C4-2B (cell line): ENCODE results near the gene NKD1.

Source experiments
- H3K27ac ChIP-seq: fragments of 450-650 bp; 2 replicates; pipeline ENCODE4 v1.5.1; 2017
- ZFX ChIP-seq: fragments of 450-650 bp; IDR thresholded peaks from 2 replicates; pipeline ENCODE4 v1.6.1; 2017
- TF ChIP-seq, protein P1 (sequence below): fragments of 450-650 bp; conservative IDR thresholded peaks from 2 replicates; pipeline ENCODE4 v1.5.1; 2017; ENCODE audit warnings: mild to moderate bottlenecking

The NKD1 gene

GRCh38 chr16:50630394-50631020 is 82.3 kb downstream of the NKD1 start:
- TF ChIP-seq, protein P1, sequence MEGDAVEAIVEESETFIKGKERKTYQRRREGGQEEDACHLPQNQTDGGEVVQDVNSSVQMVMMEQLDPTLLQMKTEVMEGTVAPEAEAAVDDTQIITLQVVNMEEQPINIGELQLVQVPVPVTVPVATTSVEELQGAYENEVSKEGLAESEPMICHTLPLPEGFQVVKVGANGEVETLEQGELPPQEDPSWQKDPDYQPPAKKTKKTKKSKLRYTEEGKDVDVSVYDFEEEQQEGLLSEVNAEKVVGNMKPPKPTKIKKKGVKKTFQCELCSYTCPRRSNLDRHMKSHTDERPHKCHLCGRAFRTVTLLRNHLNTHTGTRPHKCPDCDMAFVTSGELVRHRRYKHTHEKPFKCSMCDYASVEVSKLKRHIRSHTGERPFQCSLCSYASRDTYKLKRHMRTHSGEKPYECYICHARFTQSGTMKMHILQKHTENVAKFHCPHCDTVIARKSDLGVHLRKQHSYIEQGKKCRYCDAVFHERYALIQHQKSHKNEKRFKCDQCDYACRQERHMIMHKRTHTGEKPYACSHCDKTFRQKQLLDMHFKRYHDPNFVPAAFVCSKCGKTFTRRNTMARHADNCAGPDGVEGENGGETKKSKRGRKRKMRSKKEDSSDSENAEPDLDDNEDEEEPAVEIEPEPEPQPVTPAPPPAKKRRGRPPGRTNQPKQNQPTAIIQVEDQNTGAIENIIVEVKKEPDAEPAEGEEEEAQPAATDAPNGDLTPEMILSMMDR, result no peak
- no peak for TF ChIP-seq ZFX

GRCh38 chr16:50631249-50631984 is 83.2 kb downstream of the NKD1 start:
- no peak for TF ChIP-seq ZFX
- TF ChIP-seq, protein P1, result no peak
- no peak overlapping the region for H3K27ac ChIP-seq

More at GRCh38 chr16:50630394-50631020, 82.3 kb downstream of the NKD1 start:
- H3K27ac ChIP-seq, result no peak overlapping the region

DNA sequence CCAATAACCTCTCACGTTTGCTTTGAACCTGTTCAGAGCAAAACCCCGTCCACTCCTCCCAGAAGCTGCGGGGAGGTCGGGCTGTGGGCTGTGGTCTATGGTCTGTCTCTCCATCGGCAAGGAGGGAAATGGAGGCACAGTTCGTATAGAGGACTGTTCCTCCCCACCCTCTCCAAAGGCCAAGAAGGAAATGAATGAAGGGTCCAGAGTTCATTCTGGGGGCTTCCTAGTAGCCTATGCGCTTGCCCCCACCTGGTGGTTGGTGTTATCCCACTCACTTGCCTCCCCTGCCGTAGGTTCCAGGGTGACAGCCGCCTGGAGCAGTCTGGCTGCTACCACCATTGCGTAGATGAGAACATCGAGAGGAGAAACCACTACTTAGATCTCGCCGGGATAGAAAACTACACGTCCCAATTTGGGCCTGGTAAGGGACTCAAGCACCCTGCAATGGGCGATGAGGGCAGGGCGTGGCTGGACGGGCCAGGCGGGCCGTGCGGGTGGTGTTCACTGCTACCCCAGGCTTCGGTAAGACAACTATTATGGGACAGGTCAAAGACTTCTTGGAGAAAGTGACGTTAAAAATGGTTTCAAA is 83.9 kb downstream of the NKD1 start:
- TF ChIP-seq ZFX, result no peak
- TF ChIP-seq, protein P1, result no peak
- no peak overlapping the region for H3K27ac ChIP-seq

DNA sequence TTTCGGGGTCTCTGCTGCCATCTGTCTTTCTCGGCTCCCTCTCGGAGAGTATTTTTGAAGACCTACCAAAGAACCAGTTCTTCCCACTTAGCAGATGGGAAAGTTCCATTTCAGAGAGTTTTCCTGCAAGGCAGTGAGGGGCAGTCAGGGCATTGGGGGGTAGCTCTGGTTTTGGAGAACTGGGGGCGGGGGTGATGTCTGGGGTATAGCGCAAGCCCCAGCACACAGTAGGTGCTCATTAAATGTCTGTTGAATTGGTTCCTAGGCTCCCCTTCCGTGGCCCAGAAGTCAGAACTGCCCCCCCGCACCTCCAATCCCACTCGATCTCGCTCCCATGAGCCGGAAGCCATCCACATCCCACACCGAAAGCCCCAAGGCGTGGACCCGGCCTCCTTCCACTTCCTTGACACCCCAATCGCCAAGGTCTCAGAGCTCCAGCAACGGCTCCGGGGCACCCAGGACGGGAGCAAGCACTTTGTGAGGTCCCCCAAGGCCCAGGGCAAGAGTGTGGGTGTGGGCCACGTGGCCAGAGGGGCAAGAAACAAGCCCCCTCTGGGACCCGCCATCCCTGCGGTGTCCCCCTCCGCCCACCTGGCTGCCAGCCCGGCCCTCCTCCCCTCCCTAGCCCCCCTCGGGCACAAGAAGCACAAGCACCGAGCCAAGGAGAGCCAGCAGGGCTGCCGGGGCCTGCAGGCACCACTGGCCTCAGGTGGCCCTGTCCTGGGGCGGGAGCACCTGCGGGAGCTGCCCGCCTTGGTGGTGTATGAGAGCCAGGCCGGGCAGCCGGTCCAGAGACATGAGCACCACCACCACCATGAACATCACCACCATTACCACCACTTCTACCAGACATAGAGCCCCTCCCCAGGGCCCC is 85.0 kb downstream of the NKD1 start:
- H3K27ac ChIP-seq, result no peak overlapping the region
- TF ChIP-seq ZFX, result no peak

DNA sequence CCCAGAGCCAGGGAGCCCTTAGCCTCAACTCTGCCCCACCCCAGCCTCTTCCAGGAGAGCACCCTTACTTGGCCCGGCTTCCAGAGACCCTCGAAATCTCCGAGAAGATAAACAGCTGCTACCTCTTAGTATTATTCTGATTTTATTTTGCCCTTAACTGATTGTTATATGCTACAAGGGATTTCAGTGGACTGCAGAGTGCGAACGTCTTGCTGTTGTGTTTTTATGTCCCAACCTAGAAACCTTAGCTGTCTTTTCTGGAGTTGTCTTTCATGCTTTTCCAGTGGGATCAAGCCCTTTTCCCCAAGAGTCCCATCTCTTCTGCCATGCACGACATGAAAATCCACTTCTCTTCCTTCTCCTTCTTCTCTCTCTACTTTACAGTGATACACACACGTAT is 85.9 kb downstream of the NKD1 start:
- H3K27ac ChIP-seq, result no peak overlapping the region
- TF ChIP-seq, protein P1, result no peak
- TF ChIP-seq ZFX, result no peak

GRCh38 chr16:50634947-50635346 is 86.8 kb downstream of the NKD1 start:
- no peak overlapping the region for H3K27ac ChIP-seq
- TF ChIP-seq, protein P1, result no peak
- TF ChIP-seq ZFX, result no peak

- no peak for TF ChIP-seq ZFX
- TF ChIP-seq, protein P1, result no peak
- H3K27ac ChIP-seq, result no peak overlapping the region
Observed at GRCh38 chr16:50635505-50636392, 87.6 kb downstream of the NKD1 start.
